Stimulated activated naive CD4-positive, alpha-beta T cell treated with Interleukin-2 at 50 U/mL for 16 hours (primary cell): ENCODE results near the gene GABBR2.
"Not testable (repeated sequence)": the region's sequence is repeated elsewhere in the genome, so short reads cannot be mapped to it uniquely, and the experiment has no call there.

ENCODE experiments used
- DNase-seq: peaks from one replicate; lab custom pipeline; 2025; lab: John Stamatoyannopoulos, UW

The GABBR2 gene

GRCh38 chr9:98479967-98480847 is 228.5 kb downstream of the GABBR2 start:
- DNase-seq = no peak

- DNase-seq = no peak
Measured at GRCh38 chr9:98479449-98479848, 229.3 kb downstream of the GABBR2 start.

DNA sequence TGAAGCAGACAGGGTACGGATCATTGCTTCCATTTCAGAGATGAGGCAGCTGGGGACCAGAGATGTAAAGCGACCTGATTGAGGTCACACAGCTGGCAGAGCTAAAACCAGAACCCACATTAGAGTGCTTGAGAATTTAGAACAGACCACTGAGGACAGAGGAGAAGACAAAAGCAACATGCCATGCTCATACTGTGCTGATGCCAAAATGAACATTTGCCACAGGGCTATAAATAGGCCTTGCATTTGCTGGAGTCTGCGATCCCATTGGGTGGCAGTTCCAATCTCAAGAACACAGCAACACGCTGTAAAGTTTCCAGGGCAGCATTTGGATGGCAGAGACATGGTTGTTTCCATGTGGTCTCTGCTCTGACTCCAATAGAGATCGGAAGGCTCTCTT is 230.9 kb downstream of the GABBR2 start:
- DNase-seq = no peak

DNA sequence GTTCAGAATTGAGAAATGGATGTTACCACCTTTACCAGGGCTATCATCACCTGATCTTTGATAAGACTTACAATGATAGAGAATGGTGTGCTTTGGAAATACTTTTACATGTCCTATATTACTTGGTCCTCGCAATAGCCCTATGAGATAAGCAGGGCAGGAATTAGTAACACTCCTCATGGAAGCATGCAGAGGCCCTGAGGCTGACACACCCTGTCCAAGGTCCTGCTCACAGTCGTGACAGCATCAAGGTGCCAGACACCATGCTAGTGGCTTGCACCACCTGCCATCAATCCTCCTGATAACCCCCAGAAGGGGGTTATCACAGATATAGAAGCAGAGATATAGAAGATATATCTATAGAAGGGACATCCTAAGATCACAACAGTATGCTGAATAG is 236.5 kb downstream of the GABBR2 start:
- no peak for DNase-seq

GRCh38 chr9:98471185-98471584 is 237.6 kb downstream of the GABBR2 start:
- no peak for DNase-seq

DNA sequence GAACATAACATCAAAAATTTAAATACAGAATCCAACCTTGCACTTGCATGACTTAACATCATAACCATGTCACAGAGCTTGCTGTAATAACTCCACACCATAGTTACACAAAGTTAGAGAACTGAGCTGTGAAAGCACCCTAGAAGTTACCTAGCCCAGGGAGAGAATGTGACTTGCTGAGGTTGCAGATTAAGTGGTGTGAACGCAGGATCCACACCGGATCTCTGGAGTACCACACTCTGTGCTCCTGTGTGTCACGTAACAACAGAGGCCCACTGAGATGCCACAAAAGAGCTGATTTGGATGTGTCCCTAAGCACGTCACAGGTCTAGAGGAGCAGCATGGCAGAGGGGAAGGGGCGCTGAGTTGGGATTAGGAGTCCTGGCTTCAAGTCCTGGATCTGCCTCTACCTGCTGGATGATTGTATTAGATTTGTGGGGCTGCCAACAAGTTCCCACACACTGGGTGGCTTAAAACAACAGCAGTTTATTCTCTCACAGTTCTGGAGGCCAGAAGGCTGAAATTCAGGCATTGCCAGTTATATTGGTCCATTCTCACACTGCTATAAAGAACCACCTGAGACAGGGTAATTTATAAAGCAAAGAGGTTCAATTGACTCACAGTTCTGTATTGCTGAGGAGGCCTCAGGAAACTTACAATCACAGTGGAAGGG is 240.0 kb downstream of the GABBR2 start:
- DNase-seq = no peak

DNA sequence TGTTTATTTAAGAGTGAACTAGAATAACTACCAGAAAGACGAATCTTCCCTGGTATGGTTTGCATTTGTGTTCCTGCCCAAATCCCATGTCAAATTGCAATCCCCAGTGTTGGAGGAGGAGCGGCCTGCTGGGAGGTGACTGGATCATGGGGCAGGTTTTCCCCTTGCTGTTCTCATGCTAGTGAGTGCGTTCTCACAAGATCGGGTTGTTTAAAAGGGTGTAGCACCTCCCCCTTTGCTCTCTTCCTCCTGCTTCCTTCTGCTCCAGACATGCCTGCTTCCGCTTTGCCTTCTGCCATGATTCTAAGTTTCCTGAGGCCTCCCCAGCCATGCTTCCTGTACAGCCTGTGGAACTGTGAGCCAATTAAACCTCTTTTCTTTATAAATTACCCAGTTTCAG is 242.9 kb downstream of the GABBR2 start:
- DNase-seq = no peak

GRCh38 chr9:98464156-98464690 is 244.5 kb downstream of the GABBR2 start:
- not testable (repeated sequence) for DNase-seq

GRCh38 chr9:98462310-98462709 is 246.4 kb downstream of the GABBR2 start:
- DNase-seq = no peak

DNA sequence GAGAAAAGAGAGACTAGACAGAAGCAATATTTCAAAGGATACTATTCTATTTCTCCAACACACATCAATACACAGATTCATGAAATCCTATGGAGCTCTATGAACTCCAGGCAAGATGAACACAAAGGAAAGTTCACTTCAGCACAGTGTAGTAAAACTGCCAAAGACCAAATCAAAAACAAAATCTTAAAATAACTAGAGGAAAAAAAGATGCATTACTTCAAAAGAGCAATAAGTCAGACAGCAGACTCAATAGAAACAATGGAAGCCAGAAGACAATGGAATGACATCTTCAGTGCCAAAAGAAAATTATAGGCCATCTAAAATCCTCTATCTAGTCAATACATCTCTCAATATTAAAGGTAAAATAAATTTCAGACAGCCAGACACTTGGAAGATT is 248.0 kb downstream of the GABBR2 start:
- DNase-seq = no peak

DNA sequence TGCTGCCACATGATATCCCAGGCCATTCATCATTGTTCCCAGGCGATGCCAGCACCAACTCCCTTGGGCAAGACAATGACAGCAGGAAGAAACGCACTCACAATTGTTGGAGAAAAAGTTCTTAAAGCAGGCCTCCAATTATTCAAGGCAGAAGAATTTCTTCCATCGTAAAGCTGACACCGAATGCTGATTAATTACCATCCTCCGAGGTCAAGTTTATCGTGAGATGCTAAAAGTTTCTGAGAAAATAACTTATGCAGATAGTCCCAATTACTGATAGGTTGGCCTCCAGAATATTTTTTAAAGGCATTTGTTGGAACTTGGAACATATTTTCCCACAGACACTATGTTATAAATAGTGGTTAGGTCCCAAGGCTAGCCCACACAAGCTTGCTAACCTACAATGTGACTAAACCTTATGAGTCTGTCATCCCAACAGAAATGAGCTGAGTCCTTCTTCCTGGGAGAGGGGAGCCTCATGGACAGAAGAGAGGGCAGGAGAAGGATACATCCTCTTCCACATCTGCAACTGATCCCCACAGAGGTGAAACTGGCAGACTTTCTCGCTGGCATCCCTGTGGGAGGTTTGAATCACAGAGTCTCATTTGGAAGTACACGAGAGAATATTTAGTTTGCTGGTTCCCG is 250.9 kb downstream of the GABBR2 start:
- DNase-seq = no peak

- DNase-seq = no peak
Measured at GRCh38 chr9:98456156-98456613, 252.6 kb downstream of the GABBR2 start.

DNA sequence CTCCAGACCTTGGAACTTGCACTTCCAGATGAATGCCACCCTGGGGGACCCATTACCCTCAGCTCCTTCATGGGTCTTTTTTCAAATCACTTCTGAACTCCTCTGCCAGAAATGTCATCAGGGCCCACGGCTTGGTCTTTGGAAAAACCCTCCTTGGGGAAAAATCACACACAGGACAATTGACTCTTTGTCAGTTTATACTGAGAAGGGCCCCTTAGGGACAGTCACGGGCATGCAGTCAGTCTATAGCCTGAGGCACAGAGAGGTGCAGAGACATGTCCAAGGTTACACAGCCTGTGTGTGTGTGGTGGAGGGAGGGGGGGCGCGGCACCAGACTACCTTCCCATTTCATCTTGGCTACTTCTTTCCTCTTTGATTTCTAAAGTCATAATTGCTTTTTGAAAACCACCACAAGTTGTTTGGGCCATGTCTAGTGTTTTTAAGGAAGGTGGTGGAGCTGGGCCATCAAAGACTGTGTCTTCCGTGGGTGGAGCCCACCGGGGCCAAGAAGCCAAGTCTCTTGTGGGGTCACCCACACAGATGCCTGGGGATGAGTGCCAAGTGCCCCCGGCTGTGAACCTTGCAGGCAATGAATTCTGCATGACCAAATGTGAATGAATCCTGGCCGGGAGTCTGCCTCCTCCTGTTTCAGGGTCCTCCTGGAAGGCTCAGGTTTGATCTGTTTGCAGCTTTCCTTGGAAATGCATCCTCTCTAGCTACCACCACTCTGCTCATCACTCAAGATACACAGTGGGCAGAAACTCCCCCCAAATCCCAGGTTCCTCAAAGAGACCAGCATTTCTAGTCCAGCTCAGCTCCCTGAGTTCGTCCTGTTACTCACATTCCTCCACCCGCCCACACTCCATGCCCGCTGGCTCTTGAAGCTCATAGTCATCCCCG is 253.2 kb downstream of the GABBR2 start:
- DNase-seq = no peak

DNA sequence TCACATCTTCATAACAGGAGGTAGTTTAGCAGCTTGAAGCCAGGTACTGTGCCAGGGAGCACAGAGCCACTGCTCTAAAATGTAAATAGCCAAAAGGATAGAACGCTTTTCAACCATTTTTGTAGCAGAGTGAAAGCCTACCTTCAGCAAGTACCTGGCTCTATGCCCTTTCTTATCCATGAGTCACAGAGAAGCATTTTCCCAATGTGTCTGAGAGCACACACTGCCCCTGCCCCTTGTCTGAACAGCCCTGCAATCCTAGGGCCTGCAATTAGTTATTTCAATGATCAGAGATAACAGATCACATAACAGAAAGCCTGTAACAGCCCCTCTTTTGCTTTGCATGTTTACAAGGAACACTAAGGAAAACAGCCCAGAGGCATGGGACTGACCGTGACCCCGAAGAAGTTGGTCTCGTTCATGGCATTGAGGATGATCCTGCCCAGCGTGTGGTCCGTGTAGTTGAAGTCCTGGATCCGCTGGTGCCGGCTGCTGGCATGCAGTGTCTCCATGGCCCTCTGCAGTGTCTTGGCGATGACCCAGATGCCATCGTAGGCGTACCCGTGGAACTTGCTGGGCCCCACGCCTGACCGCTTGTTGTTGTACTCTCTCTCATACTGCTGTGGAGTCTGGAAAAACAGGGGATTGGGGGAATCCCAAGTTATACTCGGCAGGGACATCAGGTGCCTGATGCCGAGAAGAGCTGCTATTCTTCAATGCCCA is 255.0 kb downstream of the GABBR2 start:
- no peak for DNase-seq

DNA sequence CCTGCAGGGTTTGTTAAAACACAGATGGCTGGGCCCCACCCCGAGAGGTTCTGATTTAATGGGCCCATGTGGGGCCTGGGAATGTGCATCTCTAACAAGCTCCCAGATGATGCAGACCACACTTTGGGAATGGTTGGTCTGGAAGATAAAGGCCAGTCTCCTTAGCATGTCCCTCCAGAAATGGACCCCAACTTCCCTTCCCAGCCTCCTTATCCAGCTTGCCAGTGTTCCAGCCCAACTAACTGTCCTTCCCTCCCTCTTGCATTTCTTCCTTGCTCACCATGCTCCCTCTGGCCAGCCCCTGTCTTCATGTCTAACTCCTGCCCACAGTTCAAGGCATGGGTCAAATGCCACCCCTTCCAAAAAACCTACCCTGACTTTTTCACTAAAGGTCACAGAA is 257.2 kb downstream of the GABBR2 start:
- DNase-seq = no peak

DNA sequence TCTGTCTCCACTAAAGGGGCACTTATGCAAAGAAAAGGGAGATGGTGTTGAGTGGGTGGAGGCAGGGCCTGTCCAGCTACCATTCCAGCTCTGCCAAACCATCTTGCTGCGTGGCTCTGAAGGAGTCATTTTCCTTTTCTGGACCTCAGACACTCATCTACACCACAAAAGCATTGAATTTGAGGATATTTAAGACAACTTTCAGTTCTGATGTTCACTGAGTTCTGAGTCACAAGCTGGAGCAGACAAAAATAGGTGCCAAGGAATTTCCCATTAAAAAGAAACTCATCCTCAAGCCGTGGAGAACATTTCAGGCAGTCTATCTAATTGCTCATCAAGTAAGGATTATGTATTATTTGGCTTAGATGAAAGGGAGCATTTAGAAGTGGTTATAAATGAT is 258.2 kb downstream of the GABBR2 start:
- no peak for DNase-seq

GRCh38 chr9:98449871-98450270 is 258.9 kb downstream of the GABBR2 start:
- DNase-seq = no peak

DNA sequence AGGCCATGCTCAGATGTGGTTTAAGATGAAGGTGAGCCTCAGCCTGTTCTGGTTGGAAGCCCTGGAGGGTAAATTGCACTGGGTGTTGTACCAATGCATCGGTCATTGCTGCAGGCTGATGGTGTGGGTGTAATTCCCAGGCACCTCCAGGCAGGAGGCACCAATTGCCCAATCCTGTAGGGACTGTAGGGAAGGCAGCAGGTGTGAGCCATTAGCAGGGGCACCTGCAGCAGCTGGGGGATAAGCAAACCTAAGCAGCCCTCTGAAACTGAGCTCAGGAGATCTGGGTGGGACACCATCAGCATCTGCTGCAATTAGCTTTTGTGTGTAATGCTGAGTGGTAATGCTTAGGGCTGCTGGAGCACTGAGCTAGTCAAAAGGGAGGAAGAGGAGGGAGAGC is 263.2 kb downstream of the GABBR2 start:
- no peak for DNase-seq

DNA sequence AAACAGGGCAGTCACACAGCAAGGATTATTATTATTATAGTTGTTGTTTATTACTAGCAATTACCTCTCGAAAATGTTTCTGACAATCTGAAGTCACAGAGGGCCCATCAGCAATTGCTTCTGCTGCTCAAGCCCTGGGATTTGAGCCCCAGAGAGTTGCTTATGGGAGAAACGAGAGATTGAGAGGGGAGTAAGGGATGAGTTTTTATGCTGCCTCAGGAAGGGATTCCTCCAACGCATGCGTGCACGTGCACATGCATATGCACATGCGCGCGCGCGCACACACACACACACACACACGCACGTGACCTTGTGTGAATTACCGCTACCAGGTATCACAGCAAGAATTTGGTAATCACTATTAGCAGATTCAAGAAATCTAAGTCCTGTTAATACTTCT is 264.1 kb downstream of the GABBR2 start:
- DNase-seq = no peak

- no peak for DNase-seq
Measured at GRCh38 chr9:98442541-98442940, 266.2 kb downstream of the GABBR2 start.

DNA sequence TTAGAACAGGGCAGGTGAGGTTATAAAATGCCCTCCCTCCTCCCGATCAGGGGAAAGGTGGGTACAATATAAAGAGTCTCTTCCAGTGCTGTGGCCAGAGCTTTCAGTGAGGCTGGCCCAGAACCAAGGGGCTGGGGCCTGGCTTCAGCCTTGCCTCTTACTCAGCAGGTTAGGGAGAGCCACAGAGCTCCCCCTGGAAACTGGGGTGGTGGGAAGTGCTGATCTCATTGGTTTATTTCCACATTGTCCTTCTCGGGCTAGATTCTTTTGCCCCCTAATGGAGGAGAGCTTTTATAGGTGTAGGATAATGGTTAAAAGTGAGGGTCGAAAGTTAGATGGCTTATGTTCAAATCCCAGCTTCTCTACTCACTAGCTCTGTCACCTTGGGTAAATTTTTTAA is 266.6 kb downstream of the GABBR2 start:
- no peak for DNase-seq
